GM18861 (cell line): Measurements from ENCODE around the gene RALGPS1.

Experiments
- ATAC-seq: cut with Tn5 transposase; IDR thresholded peaks from one replicate; pipeline ENCODE4 v1.9.1; 2021; ENCODE audit not compliant: unreplicated experiment

The RALGPS1 gene

DNA sequence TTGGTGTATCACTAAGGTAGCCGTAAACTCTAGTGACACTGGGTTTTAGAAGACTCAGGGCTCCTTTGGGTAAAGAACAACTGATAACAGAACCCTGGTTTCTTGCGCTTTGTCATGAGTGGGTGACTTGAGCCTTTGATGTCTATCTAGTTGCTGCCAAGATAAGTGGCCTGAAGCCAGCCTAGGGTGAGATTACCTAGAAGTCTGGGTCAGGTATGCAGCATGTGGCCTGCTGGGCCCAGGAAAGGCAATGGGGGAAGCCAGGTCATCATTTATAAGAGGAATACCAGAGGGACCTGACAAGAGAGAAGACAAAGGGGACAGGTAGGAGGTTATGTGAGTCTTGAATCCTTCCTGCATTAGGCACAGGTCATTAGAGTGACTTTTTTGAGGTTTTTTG lies 326.8 kb downstream of the RALGPS1 start:
- no peak for ATAC-seq

- peak; percentile 99 for ATAC-seq
Measured at GRCh38 chr9:127244609-127245601, 330.3 kb downstream of the RALGPS1 start.

DNA sequence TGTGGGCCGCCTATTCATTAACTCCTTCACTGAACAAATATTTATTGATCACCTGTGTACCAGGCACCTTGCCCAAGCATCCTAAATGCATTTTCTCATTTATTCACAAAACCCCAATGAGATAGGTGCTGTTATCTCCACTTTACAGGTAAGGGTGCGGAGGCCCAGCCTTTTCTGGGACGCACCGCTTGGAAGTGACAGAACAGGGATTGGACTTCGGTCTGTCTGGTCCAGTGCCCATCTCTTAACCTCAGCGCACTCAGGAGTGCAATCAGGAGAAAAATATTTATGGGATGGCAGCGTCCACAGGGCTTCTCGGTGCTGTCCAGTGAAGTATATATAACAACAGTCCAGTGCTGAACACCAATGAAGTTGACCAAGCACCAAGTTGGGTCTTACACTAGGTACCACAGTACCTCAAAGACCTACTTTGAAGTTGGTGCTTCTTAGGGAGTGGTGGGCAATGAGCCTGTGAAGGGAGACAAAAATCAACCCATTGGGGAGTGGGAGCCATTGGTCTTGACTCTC lies 331.1 kb downstream of the RALGPS1 start:
- no peak for ATAC-seq

GRCh38 chr9:127248241-127248640 lies 333.7 kb downstream of the RALGPS1 start:
- no peak for ATAC-seq

DNA sequence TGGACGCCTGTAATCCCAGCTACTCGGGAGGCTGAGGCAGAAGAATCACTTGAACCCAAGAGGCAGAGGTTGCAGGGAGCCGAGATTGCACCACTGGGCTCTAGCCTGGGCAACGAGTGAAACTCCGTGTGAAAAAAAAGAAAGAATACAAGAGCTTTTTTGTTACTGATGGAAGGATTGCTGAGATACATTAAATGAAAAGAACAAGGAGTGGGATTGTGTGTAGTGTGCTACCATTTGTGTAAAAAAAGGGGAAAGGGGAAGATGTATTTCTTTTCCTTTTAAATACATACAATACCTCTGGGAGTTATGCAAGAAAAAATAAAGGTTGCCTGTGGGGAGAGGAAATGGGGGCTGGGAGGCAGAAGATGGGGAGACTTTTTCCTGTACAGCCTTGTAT lies 335.3 kb downstream of the RALGPS1 start:
- ATAC-seq = no peak

DNA sequence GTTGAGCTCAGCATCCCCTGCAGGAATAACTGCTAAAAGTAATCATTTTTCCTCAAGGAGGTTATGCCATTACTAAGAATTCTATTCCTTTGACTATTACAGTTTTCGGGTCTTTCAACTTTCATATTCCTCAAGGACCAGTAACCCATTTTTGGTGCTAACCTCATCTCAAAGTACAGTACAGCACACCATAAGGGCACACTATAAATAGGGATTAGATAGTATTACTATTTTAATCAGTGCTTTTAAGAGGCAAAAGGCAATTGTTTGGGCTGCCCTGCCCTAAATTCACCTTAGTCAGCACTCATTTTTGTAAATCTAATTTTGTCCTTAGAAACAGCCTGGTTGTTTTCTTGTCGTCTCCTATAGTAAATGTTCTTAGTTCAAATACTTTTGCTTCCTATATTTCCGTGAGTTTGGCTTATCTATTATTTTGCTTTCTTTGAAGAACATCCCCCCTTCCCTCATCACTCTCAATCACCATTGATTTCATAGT lies 336.4 kb downstream of the RALGPS1 start:
- no peak for ATAC-seq

DNA sequence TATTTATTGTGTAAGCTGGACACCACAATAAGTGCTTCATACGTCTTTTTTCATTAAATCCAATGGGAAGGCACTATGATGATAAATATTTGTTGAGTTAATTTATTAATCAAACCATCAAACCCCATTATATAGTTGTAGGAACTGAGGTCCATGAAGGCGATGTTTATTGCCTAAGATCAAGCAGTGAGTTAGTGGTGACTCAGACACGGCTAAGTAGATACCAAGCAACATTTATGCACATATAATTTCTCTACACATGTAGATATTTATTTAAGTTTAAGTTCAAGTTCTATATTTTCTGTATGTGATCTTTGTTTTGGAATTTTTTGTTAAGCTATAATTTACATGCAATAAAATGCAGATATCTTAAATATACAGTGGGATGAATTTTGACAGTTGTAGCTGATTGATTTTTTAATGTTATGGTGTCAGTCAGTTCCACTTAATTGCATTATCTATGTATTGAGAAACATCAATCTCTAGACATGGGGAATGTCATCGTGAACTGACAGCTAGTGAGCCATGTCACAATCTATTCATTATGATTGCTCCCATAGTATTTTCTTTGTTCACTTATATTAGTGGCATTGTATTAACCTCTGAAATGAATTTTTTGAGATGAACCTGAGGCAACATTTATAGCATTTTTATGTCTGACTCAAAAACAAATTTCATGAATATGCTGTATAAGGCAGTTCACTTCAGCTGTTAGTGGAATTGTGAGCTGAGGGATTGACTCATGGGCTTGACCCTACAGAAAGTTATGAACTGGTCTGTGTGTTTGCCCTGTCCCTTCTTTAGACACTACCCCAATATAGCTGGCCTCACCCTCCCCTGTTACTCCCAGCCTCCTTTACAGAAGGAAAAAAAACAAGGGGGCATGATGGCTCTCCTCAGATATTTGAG lies 338.1 kb downstream of the RALGPS1 start:
- ATAC-seq = no peak

- ATAC-seq = no peak
Measured at GRCh38 chr9:127253446-127253845, 338.9 kb downstream of the RALGPS1 start.

GRCh38 chr9:127255692-127256091 lies 341.1 kb downstream of the RALGPS1 start:
- ATAC-seq = no peak

DNA sequence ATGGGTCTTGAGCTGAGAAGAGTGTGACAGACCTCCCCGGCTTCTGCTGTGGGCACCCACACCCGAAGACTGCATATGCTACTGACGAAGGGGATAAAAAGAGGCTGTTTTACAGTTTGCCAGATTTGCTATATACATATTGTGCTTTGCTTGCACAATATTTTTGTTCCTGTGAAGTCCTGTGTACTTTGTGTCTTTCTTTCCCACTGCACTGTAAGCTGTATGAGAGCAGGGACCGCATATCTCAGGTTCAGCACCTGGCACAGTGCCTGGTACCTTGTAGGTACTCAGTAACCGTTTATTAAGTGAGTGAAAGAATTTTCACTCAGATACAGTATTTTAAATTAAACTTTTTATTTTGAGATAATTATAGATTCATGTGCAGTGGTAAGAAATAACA lies 341.7 kb downstream of the RALGPS1 start:
- ATAC-seq = no peak

GRCh38 chr9:127258606-127259471 lies 344.3 kb downstream of the RALGPS1 start:
- no peak for ATAC-seq

DNA sequence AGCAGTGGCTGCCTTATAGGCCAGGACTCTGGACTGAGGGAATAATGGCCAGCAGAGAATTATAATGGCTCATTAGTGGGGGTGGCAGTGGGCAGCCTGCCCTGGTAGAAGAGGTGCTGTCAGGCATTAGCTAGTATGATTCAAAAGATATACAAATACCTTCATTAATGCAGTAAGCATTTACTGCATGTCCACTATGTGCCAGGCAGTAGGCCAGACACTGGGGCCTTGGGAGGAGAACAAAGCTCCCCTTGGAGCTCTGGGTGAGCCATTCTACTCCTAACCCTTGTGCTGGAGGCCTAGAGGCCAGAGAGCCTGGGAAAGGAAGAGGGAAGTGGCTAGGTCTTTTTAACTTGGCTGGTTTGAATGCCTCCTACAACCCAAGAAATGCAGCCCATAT lies 348.0 kb downstream of the RALGPS1 start:
- no peak for ATAC-seq

DNA sequence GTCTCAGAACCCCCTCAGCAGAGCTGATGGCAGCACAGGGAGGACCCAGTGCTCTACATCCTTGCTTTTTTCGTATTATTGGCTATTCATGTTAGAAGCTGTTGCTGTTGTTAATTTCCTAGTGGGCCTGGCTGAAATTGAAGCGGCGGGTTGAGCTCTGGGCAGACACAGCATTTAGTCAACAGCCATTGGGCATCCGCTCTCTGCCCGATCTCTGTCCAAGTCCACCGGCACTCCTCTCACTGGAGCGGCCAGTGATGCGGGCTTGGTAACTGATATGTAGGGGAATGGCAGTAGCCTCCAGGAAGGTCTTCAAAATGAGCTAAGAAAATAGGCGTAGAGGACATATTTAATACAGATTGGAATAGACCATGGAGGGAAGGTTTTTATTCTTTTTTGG lies 348.7 kb downstream of the RALGPS1 start:
- ATAC-seq = no peak

- ATAC-seq = no peak
Measured at GRCh38 chr9:127263664-127264063, 349.1 kb downstream of the RALGPS1 start.

- no peak for ATAC-seq
Measured at GRCh38 chr9:127264462-127265219, 350.1 kb downstream of the RALGPS1 start, which contains the start of gene GARNL3. GARNL3 (plus strand) TSS chr9:127264774; CDS start chr9:127264878, 104 bp downstream.

DNA sequence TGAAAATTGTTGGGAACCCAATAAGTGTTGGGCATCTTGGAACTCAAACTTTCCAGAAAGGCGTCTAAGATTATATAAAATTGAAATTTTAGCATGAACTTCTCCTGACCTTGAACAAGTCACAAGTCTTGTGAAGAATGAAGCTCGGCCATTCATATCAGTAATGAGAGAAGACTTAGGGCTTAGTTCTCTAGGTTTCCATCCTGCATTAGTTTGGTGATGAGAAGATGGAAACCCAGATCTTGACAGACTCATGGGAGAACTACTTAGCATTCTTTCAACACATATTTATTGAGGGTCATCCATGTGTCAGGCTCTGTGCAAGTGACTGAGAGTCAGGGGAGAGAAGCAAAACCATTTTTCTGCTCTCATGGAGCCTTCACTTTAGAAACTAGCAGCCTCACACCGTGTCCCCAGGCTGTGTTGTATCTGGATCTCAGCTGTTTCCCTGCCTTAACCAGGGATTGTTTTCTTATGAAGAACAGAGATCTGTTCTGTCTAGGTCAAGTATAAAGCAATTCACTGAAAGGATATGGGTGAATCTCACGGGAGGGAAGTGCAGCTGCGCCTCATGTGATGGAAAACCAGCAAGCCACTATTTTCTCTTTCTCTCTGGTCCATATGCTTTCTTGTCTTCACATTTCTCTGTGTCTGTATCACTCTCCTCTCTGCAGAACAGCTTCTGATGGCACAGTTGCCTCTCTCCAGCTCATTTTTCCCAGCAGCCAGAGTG lies 353.4 kb downstream of the RALGPS1 start:
- ATAC-seq = no peak

GRCh38 chr9:127269449-127269848 lies 354.9 kb downstream of the RALGPS1 start:
- ATAC-seq = no peak
